SH-SY5Y (cell line): ENCODE results near the gene TECPR2.

Experiments
- GATA2 ChIP-seq: IDR thresholded peaks from 2 replicates; pipeline ENCODE4 v1.6.1; 2011; ENCODE audit warnings: mild to moderate bottlenecking, low read depth, low read length
- GATA3 ChIP-seq: IDR thresholded peaks from 2 replicates; pipeline ENCODE4 v1.6.1; 2011; ENCODE audit warnings: low read depth, mild to moderate bottlenecking, low read length, moderate library complexity

TECPR2 gene

DNA sequence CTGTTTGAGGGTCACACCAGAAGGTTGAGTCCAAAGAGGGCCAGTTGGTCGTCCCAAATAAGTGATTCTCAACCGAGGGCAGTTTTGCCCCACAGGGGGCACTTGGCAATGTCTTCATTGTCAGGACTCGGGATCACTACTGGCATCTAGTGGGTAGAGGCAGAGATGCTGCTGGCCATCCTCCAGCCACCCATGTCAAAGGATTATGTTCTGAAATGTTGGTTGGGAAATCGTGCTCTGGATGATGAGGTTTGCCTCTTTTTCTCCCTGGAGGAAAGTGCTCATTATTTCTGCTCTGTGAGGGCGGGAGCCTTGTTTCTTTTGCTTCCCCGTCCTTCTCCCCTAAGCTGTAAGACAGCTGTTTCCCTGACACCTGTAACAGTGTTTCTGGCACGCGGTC lies 39.6 kb upstream of the TECPR2 start:
- TF ChIP-seq GATA2 (no peak), GATA3 (no peak)

DNA sequence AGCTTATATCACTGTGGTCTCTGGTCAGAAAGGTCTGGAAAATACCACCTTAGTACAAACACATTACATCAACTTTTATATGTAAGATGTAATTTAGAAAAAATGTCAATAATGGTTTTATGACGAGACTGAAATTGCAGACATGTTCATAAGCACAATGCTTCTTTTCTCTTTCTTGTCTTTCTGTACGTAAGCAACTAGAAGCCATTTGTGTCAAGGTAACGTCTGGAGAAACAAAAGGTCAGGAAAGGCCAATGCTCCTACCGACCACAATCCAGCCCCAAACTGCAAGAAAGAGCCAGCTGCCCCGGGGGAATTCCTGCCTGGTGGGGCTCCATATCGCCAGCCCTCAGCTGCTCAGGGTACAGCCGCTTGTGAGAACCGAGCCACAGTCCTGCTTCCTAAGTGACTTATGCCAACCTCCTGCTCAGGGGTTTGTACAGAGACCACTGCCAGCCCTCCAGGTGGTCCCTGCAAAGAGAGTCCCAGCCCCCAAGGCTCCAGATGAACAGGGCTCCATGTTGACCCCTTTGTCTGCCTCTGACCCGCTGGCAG lies 36.9 kb upstream of the TECPR2 start:
- no peak for TF ChIP-seq GATA3
- no peak for TF ChIP-seq GATA2

DNA sequence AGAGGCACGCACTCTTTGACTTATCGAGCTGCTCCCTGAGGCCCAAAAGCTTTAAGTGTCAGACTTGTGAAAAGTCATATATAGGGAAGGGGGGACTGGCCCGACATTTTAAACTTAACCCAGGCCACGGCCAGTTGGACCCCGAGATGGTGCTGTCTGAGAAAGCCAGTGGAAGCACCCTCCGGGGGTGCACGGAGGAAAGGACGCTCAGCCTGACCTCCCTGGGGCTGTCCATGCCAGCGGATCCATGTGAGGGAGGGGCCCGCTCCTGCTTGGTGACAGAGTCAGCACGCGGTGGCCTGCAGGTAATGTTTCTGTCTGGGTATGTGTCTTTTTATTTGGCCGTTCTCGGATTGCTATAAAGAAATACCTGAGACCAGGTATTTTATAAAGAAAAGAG lies 36.2 kb upstream of the TECPR2 start:
- TF ChIP-seq GATA3 (no peak), GATA2 (no peak)

DNA sequence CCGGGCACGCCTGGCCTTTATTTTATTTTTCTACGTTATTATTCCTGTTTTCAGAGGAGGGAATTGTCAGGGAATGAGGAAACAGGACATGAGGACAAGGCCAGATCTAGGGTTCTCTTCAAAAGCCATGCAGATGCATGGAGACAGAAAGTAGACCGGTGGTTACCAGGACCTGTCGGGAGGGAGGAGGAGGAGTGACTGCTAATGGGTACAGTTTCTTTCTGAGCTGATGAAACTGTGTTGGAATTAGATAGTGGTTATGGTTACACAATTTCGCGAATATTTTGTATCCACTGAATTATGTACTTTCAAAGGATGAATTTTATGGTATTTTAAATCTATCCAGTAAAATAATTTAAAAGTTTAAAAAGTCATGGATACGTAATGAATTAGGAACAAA lies 31.9 kb upstream of the TECPR2 start:
- TF ChIP-seq GATA2 (no peak), GATA3 (no peak)

DNA sequence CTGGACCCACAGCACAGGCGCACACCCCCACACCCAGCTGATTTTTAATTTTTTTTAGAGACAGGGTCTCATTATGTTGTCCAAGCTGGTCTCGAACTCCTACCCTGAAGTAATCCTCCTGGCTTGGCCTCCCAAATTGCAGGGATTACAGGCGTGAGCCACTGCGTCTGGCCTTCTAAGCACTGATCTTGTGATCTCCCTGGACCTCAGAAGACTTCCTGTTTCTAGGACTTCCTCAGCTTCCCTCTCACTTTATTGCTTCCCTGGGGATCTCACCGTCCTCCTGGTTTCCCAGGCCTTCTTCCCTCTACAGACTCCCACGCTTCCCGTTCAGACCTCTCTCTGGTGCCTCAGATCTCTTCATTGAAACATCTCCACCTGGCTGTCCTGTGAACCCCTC lies 29.4 kb upstream of the TECPR2 start:
- no peak for TF ChIP-seq GATA2

DNA sequence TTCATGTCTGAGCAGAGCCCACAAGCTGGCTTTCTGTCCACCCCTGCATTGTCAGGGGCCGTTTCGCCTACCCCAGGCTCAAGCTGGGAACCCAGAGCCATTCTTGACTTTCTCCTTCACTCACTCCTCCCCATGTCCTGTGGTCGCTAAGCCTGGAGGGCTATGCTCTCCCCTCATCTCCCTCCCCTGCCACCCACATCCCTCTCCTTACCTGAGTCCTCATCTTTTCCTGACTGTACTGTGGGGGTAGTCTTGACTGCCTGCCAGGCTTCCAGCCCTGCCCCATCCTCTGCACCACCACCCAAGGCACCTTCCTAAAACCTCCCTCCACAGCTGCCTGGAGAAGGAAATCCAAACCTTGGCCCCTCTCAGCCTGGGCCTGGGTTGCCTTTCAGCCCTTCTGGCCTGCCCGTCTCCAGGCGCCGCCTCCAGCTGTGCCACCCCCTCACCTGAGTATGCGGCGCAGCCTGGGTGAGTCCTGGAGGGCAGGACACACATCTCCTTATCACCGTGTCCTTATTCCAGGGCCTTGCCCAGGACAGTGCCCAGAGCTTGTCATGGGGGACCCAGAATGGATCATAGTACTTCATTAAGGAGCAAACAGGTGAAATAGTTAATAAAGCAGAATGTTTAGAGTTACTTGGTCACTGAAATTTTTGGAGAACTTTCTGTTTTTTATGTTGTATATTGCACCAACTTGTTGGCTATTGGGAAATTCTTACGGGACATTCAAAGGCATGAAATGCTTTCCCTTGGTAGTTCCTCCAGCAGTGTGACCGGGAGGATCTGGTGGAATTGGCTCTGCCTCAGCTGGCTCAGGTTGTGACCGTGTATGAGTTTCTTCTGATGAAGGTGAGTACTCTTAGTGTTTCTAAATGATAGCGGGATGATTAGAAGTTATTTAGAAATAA lies 28.7 kb upstream of the TECPR2 start:
- TF ChIP-seq GATA2 (no peak), GATA3 (no peak)

DNA sequence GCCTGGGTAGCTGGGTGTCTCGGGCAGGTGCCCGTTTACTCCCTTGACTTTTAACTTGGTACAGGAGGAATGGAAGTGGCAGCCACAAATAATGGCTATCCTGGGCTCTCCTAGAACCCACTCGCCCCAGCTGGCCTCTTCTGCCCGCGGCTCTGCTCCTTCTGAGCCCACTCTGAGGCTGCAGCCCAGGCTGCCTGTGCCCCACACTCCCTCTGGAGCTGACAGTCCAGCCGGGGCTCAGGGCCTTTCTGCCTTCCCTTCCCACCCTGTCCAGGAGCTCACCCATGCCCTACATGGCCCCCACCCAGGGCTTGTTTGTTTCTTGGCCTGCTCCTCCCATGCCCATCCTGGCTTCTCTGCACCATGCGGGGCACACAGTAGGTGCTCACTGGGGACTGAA lies 27.6 kb upstream of the TECPR2 start:
- no peak for TF ChIP-seq GATA3
- no peak for TF ChIP-seq GATA2

DNA sequence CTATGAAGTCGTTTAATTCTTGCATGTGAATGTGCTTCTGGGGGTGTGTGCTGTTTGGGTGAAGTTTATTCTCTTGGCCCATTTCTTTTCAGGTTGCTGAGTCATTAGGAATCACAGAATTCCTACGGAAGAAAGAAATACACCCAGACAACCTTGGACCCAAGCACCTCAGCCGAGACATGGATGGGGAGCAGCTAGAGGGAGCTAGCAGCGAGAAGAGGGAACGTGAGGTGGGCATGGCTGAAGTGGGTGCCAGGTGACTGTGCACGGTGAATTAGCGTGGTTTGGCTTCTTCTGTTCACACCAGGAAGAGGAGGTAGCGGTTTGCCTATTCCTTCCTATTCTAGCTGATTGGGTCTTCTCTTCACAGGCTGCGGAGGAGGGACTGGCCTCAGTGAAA lies 24.0 kb upstream of the TECPR2 start:
- no peak for TF ChIP-seq GATA2
- no peak for TF ChIP-seq GATA3

DNA sequence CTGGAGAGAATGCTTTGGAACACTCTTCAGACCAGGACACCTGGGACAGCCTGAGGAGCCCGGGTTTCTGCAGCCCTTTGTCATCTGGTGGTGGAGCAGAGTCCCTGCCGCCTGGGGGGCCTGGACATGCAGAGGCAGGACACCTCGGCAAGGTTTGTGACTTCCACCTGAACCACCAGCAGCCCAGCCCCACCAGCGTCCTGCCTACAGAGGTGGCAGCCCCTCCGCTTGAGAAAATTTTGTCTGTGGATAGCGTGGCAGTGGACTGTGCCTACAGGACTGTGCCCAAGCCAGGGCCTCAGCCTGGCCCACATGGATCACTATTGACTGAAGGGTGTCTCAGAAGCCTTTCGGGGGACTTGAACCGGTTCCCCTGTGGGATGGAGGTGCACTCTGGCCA lies 21.2 kb upstream of the TECPR2 start:
- TF ChIP-seq GATA2 (no peak), GATA3 (no peak)

DNA sequence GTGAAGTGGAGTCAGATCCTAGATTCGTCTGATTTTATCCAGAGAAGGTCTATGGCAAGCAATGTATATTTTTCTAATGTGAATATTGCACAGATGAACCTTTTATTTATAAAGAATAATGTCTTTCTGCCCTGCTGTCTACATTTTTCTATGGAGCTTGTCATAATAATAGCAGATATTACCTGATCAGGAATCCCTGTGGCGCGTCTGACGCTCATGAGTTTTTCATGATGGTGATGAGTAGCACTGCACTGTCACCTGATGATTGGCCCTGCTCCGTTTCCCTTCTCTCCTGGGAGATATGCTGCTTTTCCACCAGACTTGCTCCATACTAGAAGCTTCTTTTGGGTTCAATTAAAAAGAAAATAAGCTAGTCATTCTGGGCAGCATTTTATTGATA lies 20.5 kb upstream of the TECPR2 start:
- TF ChIP-seq GATA2 (no peak), GATA3 (no peak)

DNA sequence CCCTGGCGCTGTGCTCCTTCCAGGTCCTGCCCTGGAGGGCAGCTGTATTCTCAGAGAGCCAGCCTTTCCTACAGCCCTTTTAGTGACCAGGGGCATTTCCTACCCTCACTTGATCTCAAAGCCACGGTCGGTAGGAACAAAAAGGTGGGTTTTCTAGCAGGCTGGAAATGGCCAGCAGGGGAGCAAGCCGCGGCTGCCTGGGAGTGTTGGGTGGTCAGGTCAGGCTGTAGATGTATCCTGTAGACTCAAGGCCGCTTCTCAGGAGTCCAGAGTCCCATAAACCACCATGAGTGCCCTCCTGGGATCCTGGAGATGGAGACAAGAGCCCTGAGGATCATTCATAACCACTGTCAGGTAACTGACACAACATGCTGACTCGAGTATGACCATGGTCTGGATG lies 18.7 kb upstream of the TECPR2 start:
- no peak for TF ChIP-seq GATA2

DNA sequence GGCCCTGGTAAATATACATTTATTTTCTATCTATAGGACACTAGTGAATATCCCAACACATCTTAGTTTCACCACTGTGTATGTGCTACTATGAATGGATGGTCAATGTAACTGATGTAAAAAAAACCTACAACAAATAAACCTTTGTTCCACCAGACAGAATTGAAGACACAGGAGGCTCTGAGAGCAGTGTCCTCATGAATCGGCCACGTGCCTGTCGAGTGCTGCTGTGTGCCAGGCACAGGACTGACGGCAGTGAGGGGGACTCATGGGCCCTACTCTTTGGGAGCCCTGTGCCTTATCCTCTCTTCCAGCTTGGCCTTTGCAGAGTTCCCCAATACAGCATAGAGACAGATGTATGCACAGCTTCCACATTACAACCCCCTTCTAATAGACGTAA lies 18.3 kb upstream of the TECPR2 start:
- no peak for TF ChIP-seq GATA3
- no peak for TF ChIP-seq GATA2

DNA sequence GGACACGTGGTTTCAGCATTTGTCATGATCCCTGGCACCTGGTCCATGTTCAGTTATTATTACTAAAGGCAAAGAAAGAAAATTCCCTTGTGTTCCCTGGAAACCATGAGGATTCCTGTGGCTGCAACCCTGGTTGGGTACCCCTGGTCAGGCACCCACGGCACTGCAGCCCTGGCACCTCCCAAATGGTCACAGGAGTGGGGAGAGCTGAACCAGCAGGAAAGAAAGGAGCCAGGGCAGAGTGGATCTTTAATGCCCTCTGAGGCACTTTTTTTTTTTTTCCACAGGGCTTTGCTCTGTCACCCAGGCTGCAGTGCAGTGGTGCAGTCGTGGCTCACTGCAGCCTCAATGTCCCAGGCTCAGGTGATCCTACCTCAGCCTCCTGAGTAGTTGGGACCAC lies 17.5 kb upstream of the TECPR2 start:
- TF ChIP-seq GATA3, result no peak
- TF ChIP-seq GATA2, result no peak

DNA sequence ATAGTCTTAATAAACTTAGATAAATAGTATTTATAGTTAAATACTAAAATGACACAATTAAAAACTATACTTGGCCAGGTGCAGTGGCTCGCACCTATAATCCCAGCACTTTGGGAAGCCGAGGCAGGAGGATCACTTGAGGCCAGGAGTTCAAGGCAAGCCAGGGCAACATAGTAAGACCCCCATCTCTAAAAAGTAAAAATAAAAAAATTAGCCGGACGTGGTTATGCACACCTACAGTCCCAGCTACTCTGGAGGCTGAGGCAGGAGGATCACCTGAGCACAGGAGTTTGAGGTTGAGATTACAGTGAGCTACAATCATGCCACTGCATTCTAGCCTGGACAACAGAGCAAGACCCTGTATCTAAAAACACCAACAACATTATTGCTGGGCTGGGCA lies 16.1 kb upstream of the TECPR2 start:
- no peak for TF ChIP-seq GATA3

DNA sequence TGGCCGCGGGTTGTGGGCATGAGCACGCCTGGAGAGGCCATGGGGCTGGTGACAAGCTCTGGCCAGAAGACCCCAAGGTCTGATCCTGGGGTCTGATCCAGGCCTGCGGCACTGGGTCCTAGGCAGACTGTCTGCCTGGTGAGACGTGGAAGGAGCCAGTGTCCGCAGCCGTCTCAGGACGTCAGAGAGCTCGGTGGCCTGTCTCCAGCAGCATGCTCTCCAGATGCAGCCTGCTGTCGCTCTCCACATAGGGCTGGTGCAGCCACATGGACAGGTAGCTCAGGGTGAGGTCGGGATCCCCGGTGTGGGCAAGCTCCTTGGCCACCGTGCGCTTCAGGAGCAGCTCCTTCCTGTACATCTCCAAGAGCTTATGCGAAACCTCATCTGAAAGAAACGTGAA lies 14.4 kb upstream of the TECPR2 start:
- TF ChIP-seq GATA2 (no peak), GATA3 (no peak)

DNA sequence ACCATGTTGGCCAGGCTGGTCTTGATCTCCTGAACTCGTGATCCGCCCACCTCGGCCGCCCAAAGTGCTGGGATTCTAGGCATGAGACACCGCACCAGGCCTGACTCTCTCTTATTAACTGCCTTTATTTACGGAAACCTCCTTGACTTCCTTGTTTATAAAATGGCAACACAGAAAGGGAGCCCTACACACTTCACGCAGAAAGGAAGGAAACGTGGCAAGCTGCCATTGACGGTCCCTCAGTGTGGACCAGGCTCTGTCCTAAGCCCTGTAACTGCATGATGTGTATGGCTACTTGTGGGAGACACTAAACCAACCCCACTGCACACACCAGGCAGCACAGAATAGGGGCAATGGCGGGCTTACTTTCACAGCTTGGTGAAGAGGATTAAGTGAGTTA lies 11.7 kb upstream of the TECPR2 start:
- TF ChIP-seq GATA2 (no peak), GATA3 (no peak)

DNA sequence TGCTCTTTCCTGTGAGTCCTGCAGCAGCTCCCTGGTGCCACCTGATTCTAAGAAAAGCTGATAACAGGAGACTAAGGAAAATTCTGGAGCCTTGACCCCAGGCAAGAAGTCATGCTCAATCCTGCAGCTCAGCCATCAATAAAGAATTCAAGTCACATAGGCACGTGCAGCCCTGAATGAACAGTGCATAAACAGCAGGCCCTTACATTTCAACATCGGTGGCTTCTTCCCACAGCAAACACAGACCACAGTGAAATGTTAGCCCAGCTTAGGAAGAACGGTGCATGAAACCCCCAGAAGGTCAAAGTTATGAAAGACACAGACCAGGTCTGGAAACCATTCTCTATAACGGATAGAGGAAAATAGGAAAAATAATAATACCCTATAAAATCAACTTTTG lies 10.5 kb upstream of the TECPR2 start:
- TF ChIP-seq GATA3, result no peak
- TF ChIP-seq GATA2, result no peak
